KMS-11 (cell line): Measurements from ENCODE around the gene GSX1.

Source experiments
- H2AFZ ChIP-seq: fragments of 200-600 bp; sonication (generic); 2 replicates; pipeline ENCODE4 v1.6.1; 2016; ENCODE audit warnings: antibody characterized with exemption, mixed run types, low read depth
- H3K27ac ChIP-seq: fragments of 200-600 bp; sonication (generic); 2 replicates; pipeline ENCODE4 v1.6.1; 2016; ENCODE audit warnings: mild to moderate bottlenecking, mixed run types
- H3K27me3 ChIP-seq: fragments of 200-600 bp; sonication (generic); 2 replicates; pipeline ENCODE4 v1.6.1; 2017; ENCODE audit warnings: mild to moderate bottlenecking, low read depth, mixed run types, moderate library complexity; ENCODE audit not compliant: insufficient read depth
- H3K36me3 ChIP-seq: fragments of 200-600 bp; sonication (generic); 2 replicates; pipeline ENCODE4 v1.6.1; 2017; ENCODE audit warnings: mild to moderate bottlenecking, mixed run types; ENCODE audit not compliant: insufficient read depth
- H3K4me1 ChIP-seq: fragments of 200-600 bp; sonication (generic); 2 replicates; pipeline ENCODE4 v1.6.1; 2016; ENCODE audit warnings: mild to moderate bottlenecking, low read depth, mixed run types; ENCODE audit not compliant: poor library complexity, severe bottlenecking
- H3K4me2 ChIP-seq: fragments of 200-600 bp; sonication (generic); 2 replicates; pipeline ENCODE4 v1.7.0; 2016; ENCODE audit warnings: mild to moderate bottlenecking, mixed run types
- H3K4me3 ChIP-seq: fragments of 200-600 bp; sonication (generic); IDR thresholded peaks from 2 replicates; pipeline ENCODE4 v1.6.1; 2017; ENCODE audit warnings: low read depth, low read length, mixed read lengths; ENCODE audit not compliant: insufficient read depth
- H3K79me2 ChIP-seq: fragments of 200-600 bp; sonication (generic); 2 replicates; pipeline ENCODE4 v1.6.1; 2016; ENCODE audit warnings: low read depth, mixed run types; ENCODE audit not compliant: insufficient read depth
- H3K9ac ChIP-seq: fragments of 200-600 bp; sonication (generic); 2 replicates; pipeline ENCODE4 v1.6.1; 2016; ENCODE audit warnings: mild to moderate bottlenecking, mixed run types
- H4K20me1 ChIP-seq: fragments of 200-600 bp; sonication (generic); 2 replicates; pipeline ENCODE4 v1.6.1; 2016; ENCODE audit warnings: mild to moderate bottlenecking, mixed run types; ENCODE audit not compliant: insufficient read depth
- TF ChIP-seq, protein P1 (sequence below): fragments of 200-600 bp; sonication (generic); conservative IDR thresholded peaks from 2 replicates; pipeline ENCODE4 v1.6.1; 2017; ENCODE audit warnings: low read depth, mild to moderate bottlenecking, antibody characterized with exemption, low read length, moderate library complexity, mixed read lengths

The GSX1 gene

DNA sequence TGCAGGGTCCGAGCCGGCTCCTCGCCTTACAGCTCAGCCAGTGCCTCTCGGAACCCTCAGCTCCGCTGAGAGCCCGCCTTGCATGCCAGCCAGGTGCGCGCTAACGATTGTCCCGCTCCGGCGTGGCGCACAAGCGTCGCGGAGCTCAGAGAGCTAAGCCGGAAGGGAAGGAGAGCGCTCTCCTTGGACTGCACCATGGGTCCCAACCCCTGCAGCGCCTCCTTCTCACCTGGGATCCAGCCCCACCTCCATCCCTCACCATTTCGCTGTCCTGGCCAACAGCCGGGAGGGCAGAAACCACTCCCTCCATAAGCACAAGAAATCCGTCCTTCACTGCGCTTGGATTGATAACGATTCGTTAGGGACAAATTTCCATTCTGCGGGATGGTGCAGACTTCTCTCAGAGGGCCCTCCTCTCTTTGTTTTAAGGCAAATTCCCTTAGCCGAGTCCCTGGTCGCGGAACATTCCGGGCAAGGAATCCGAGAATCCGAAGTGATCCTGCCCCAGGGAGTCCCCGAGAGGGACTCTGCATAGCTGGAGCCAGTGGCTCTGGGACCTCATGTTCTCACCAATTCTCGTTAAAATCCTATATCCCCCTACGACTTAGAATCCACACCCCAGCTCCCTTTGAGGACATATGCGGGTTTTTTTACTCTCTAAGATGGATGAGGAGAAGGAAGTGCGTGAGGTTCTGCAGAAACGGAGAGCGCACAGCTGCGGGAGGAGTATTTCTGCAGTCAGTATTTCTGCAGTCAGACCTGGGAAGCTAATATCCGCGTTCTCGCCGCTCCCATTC is 2.8 kb downstream of the GSX1 start:
- TF ChIP-seq, protein P1, sequence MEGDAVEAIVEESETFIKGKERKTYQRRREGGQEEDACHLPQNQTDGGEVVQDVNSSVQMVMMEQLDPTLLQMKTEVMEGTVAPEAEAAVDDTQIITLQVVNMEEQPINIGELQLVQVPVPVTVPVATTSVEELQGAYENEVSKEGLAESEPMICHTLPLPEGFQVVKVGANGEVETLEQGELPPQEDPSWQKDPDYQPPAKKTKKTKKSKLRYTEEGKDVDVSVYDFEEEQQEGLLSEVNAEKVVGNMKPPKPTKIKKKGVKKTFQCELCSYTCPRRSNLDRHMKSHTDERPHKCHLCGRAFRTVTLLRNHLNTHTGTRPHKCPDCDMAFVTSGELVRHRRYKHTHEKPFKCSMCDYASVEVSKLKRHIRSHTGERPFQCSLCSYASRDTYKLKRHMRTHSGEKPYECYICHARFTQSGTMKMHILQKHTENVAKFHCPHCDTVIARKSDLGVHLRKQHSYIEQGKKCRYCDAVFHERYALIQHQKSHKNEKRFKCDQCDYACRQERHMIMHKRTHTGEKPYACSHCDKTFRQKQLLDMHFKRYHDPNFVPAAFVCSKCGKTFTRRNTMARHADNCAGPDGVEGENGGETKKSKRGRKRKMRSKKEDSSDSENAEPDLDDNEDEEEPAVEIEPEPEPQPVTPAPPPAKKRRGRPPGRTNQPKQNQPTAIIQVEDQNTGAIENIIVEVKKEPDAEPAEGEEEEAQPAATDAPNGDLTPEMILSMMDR = no peak
- Histone ChIP-seq H3K27ac (no peak overlapping the region), H3K27me3 (no peaks in the 10 kb centered on the region), H3K4me1 (no peaks in the 10 kb centered on the region), H3K4me2 (no peak overlapping the region), H4K20me1 (no peaks in the 10 kb centered on the region), H3K79me2 (no peaks in the 10 kb centered on the region), H3K36me3 (no peaks in the 10 kb centered on the region), H3K9ac (no peak overlapping the region), H2AFZ (no peak overlapping the region), H3K4me3 (no peak overlapping the region)

DNA sequence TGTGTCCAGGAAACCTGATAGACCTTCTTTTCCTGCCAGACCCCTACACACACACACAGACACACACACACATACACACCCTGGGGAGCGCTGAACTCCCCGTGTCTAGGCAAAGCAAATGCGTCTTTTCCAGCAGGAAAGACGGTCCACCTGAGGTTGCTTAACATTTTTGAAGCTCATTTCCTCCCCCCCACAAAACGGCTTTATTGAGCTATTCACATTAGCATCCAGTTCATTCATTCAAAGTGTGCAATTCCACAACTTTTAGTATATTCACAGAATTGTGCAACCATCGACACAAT is 3.4 kb downstream of the GSX1 start:
- H3K9ac ChIP-seq = no peak overlapping the region
- no peaks in the 10 kb centered on the region for H3K27me3 ChIP-seq
- no peaks in the 10 kb centered on the region for H3K79me2 ChIP-seq
- H3K4me1 ChIP-seq = no peaks in the 10 kb centered on the region
- TF ChIP-seq, protein P1 = no peak
- no peak overlapping the region for H3K4me2 ChIP-seq
- H2AFZ ChIP-seq = no peak overlapping the region
- no peak overlapping the region for H3K4me3 ChIP-seq
- H3K27ac ChIP-seq = no peak overlapping the region
- no peaks in the 10 kb centered on the region for H4K20me1 ChIP-seq
- H3K36me3 ChIP-seq = no peaks in the 10 kb centered on the region

DNA sequence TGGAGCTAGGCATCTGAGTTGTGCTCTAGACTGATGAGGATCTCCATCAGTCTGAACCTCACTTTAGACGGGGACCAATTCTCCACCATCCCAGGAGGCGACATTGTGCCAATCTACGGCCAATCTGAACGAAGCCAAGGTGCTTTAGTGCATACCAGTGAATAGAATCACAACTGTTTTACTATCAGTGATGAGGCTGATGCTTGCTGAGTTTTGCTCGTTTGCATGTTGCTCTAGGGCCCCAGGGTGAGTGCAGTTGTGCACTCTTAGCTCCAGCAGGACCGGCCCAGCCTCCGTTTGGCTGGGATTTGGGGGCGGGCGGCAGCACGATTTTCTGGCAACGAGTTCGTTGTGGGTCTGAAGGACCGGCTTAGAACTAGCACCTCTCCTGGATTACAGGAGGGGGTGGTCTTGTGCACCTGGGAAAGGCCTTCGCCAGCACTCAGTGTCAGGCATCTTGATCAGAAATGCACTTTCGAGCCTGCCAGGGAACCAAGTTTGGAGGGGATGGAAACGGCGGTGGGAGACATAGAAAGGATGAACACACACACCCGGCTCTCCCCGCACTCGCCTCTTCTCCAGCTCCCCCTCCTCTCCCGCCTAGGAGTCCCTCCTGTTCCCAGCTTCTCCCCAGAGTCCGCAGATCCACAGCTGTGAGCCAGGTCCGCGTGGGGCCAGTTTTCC is 4.4 kb downstream of the GSX1 start:
- Histone ChIP-seq H3K9ac (no peak overlapping the region), H3K79me2 (no peaks in the 10 kb centered on the region), H3K4me3 (no peak overlapping the region), H3K4me2 (no peak overlapping the region), H3K4me1 (no peaks in the 10 kb centered on the region), H4K20me1 (no peaks in the 10 kb centered on the region), H3K27me3 (no peaks in the 10 kb centered on the region), H3K27ac (no peak overlapping the region), H3K36me3 (no peaks in the 10 kb centered on the region), H2AFZ (no peak overlapping the region)
- TF ChIP-seq, protein P1 = no peak

DNA sequence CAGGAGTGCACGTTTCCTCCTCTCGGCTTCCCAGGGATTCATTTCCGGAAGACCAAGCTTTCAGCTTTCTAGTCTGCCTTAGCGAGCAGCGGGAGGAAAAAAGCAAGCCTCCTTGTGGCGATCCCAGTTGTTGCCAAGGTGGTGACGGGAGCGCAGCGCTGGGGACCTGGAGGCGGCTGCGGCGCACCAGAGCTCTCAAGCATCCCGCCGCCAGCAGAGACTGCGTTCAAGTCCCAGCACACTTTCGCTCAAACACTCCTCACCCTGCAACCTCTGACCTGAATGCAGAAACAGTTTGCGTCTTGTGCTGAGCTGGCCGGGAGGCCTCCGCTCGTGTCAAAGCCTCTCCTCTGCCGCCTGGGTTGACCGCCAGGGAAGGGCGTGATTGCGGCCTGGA is 4.9 kb downstream of the GSX1 start:
- Histone ChIP-seq H3K27ac (no peak overlapping the region), H4K20me1 (no peaks in the 10 kb centered on the region), H3K4me3 (no peak overlapping the region), H3K4me1 (no peaks in the 10 kb centered on the region), H2AFZ (no peak overlapping the region), H3K36me3 (no peaks in the 10 kb centered on the region), H3K4me2 (no peak overlapping the region), H3K27me3 (no peaks in the 10 kb centered on the region), H3K9ac (no peak overlapping the region), H3K79me2 (no peaks in the 10 kb centered on the region)
- TF ChIP-seq, protein P1 = no peak
